GM23338 (cell line): ENCODE measurements around the gene CGREF1. TPM values are rescaled to one million over a fixed set of nuclear protein-coding genes. Genes with fewer than 3 reads are reported as not detected.

Experiments used
- ATAC-seq: fragments of 200-7000 bp; cut with Tn5 transposase; 3 replicates; pipeline ENCODE4 v1.9.1; 2020
- DNase-seq: peaks from one replicate; pipeline ENCODE4 v3.0.0-alpha.2; 2015; ENCODE audit warnings: low spot score
- H2AFZ ChIP-seq: fragments of 200-600 bp; sonication (generic); 2 replicates; pipeline ENCODE4 v1.8.0; 2016; ENCODE audit warnings: antibody characterized with exemption, mild to moderate bottlenecking, moderate library complexity
- H3F3A ChIP-seq: fragments of 200-600 bp; sonication (generic); replicated peaks from 2 replicates; pipeline ENCODE4 v1.8.0; 2017; ENCODE audit warnings: antibody characterized with exemption, mixed run types, low read depth
- H3K27ac ChIP-seq: fragments of 200-600 bp; sonication (generic); 2 replicates; pipeline ENCODE4 v1.6.1; 2016; ENCODE audit warnings: low read depth
- H3K27me3 ChIP-seq: fragments of 200-600 bp; sonication (generic); 2 replicates; pipeline ENCODE4 v1.8.0; 2016; ENCODE audit warnings: mild to moderate bottlenecking, mixed run types, moderate library complexity; ENCODE audit not compliant: insufficient read depth
- H3K36me3 ChIP-seq: fragments of 200-600 bp; sonication (generic); 2 replicates; pipeline ENCODE4 v1.8.0; 2016; ENCODE audit warnings: mild to moderate bottlenecking; ENCODE audit not compliant: insufficient read depth
- H3K4me1 ChIP-seq: fragments of 200-600 bp; sonication (generic); 2 replicates; pipeline ENCODE4 v1.8.0; 2016; ENCODE audit warnings: mild to moderate bottlenecking, moderate library complexity; ENCODE audit not compliant: insufficient read depth
- H3K4me2 ChIP-seq: fragments of 200-600 bp; sonication (generic); 2 replicates; pipeline ENCODE4 v1.7.1; 2017; ENCODE audit warnings: mixed run types
- H3K4me3 ChIP-seq: fragments of 200-600 bp; sonication (generic); 2 replicates; pipeline ENCODE4 v1.6.1; 2016; ENCODE audit warnings: mixed run types
- H3K79me2 ChIP-seq: fragments of 200-600 bp; sonication (generic); replicated peaks from 2 replicates; pipeline ENCODE4 v1.8.0; 2017; ENCODE audit warnings: mild to moderate bottlenecking; ENCODE audit not compliant: insufficient read depth
- H3K9me2 ChIP-seq: fragments of 200-600 bp; sonication (generic); 2 replicates; pipeline ENCODE4 v1.8.0; 2017; ENCODE audit not compliant: insufficient read depth
- H4K20me1 ChIP-seq: fragments of 200-600 bp; sonication (generic); replicated peaks from 2 replicates; pipeline ENCODE4 v1.8.0; 2017; ENCODE audit warnings: mild to moderate bottlenecking; ENCODE audit not compliant: insufficient read depth
- H3K27ac Mint-ChIP-seq: 2 replicates; pipeline ENCODE4 v1.8.0; 2020; ENCODE audit warnings: inconsistent platforms, mild to moderate bottlenecking, moderate library complexity, mixed read lengths
- H3K27me3 Mint-ChIP-seq: 3 replicates; pipeline ENCODE4 v1.8.0; 2022; ENCODE audit warnings: low read depth, mild to moderate bottlenecking, moderate library complexity, mixed read lengths, inconsistent platforms; ENCODE audit not compliant: insufficient read depth, poor library complexity
- H3K36me3 Mint-ChIP-seq: 3 replicates; pipeline ENCODE4 v1.8.0; 2021; ENCODE audit warnings: low read depth, mild to moderate bottlenecking, inconsistent platforms, moderate library complexity, mixed read lengths
- H3K4me1 Mint-ChIP-seq: 3 replicates; pipeline ENCODE4 v1.8.0; 2020; ENCODE audit warnings: mild to moderate bottlenecking, inconsistent platforms, mixed read lengths
- H3K4me3 Mint-ChIP-seq: 3 replicates; pipeline ENCODE4 v1.8.0; 2021; ENCODE audit warnings: moderate library complexity, mild to moderate bottlenecking, inconsistent platforms, mixed read lengths
- H3K9me3 Mint-ChIP-seq: 3 replicates; pipeline ENCODE4 v1.8.0; 2020; ENCODE audit warnings: moderate library complexity, mild to moderate bottlenecking, inconsistent platforms, mixed read lengths
- CREB1 ChIP-seq: fragments of 250-450 bp; sonication (Bioruptor Pico); IDR thresholded peaks from 2 replicates; pipeline ENCODE4 v1.5.0; 2020; ENCODE audit warnings: low read depth, mild to moderate bottlenecking, moderate library complexity
- EZH2 ChIP-seq: fragments of 200-600 bp; sonication (generic); IDR thresholded peaks from one replicate; pipeline ENCODE4 v1.8.0; 2017; ENCODE audit warnings: antibody characterized with exemption, mild to moderate bottlenecking, low read depth; ENCODE audit not compliant: unreplicated experiment
- EZH2phosphoT487 ChIP-seq: fragments of 200-600 bp; sonication (generic); IDR thresholded peaks from one replicate; pipeline ENCODE4 v1.8.1; 2018; ENCODE audit warnings: antibody characterized with exemption; ENCODE audit not compliant: unreplicated experiment
- JUNB ChIP-seq: IDR thresholded peaks from one replicate; pipeline ENCODE4 v1.6.1; 2016; ENCODE audit warnings: antibody characterized with exemption; ENCODE audit not compliant: unreplicated experiment
- NANOG ChIP-seq: IDR thresholded peaks from 2 replicates; pipeline ENCODE4 v1.6.1; 2016; ENCODE audit warnings: antibody characterized with exemption, borderline replicate concordance
- POLR2AphosphoS5 ChIP-seq: IDR thresholded peaks from 2 replicates; pipeline ENCODE4 v1.6.1; 2016; ENCODE audit warnings: antibody characterized with exemption, low read depth
- REST ChIP-seq: IDR thresholded peaks from one replicate; pipeline ENCODE4 v1.6.1; 2018; ENCODE audit warnings: antibody characterized with exemption; ENCODE audit not compliant: unreplicated experiment
- STAT1 ChIP-seq: IDR thresholded peaks from one replicate; pipeline ENCODE4 v1.6.1; 2016; ENCODE audit warnings: antibody characterized with exemption; ENCODE audit not compliant: unreplicated experiment
- ZNF114 ChIP-seq: fragments of 250-450 bp; sonication (Bioruptor Pico); IDR thresholded peaks from 2 replicates; pipeline ENCODE4 v1.5.0; 2020; ENCODE audit warnings: mild to moderate bottlenecking, moderate library complexity
- ZNF331 ChIP-seq: fragments of 250-450 bp; sonication (Bioruptor Pico); IDR thresholded peaks from 2 replicates; pipeline ENCODE4 v1.5.0; 2020; ENCODE audit warnings: low read depth, mild to moderate bottlenecking, moderate library complexity
- polyA plus RNA-seq: library from polyadenylated mRNA; unstranded; fragments of >200 nt; fragmentation: Nextera tagmentation; extraction: Ambion mirVana; gene quantifications from 2 replicates; pipeline ENCODE4 v1.2.1, GENCODE V29; 2016
- total RNA-seq: library from RNA; depleted of rRNA; stranded (reverse); fragments of >200 nt; shearing (Covaris generic); gene quantifications from 2 replicates; pipeline ENCODE4 v1.2.3, GENCODE V29; 2014
- TF ChIP-seq, protein P1 (sequence below): IDR thresholded peaks from 2 replicates; pipeline ENCODE4 v1.6.1; 2016; ENCODE audit warnings: antibody characterized with exemption
- TF ChIP-seq, protein P2 (sequence below): fragments of 250-450 bp; sonication (Bioruptor Pico); IDR thresholded peaks from 2 replicates; pipeline ENCODE4 v1.5.0; 2020; ENCODE audit warnings: mild to moderate bottlenecking, moderate library complexity
- TF ChIP-seq, protein P3 (sequence below), 2 experiments: fragments of 200-600 bp in 1 of 2; sonication (generic) in 1 of 2; conservative IDR thresholded peaks; 2 replicates each; pipeline versions ENCODE4 v1.5.1 to v1.6.1; 2016 to 2017; ENCODE audit warnings: antibody characterized with exemption in 2 of 2, low read depth in 2 of 2, mild to moderate bottlenecking in 2 of 2, moderate library complexity in 1 of 2

CGREF1 gene
- total and polyA plus RNA-seq, 2 experiments from 2014 or later = 4.1 to 4.5 TPM

DNA sequence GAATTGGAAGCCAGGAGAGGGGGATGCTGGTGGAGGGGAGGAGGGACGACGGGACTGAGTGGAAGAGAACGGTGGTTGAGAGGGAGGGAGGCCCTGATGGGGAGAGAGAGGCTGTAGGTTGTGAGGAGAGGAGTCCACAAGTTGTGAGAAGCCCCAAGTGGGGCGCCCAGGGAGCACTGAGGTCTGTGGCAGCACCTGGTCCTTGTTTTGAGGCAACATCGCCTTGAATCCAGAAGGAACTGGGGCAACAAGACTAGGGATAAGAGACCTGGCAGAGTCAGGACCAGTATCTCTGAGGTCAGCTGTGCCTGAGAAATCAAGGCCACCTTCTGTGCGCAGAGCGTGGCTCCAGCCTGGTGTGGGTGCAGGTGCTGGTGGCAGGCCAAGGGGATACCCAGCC lies 19.2 kb upstream of the CGREF1 start:
- Mint-ChIP-seq H3K27me3 (peaks cover 8% of the 10 kb centered on the region), H3K4me3 (no peak overlapping the region)
- ATAC-seq = no peak

More for the DNA sequence above, 19.2 kb upstream of the CGREF1 start:
- H3K79me2 ChIP-seq = peaks cover 6% of the 10 kb centered on the region
- no peaks in the 10 kb centered on the region for H3K9me3 Mint-ChIP-seq
- H3K27ac ChIP-seq = no peak overlapping the region
- peak overlapping the region; percentile 56; the same call in 1 of the 2 replicates for H2AFZ ChIP-seq
- no peak overlapping the region for H3K27ac Mint-ChIP-seq
- peaks cover 7% of the 10 kb centered on the region; the same call in 2 of the 3 replicates for H3K36me3 Mint-ChIP-seq
- H3K4me1 ChIP-seq = peaks cover 6% of the 10 kb centered on the region; the same call in 1 of the 2 replicates
- H3K4me2 ChIP-seq = no peak overlapping the region
- no peak overlapping the region for H3K4me3 ChIP-seq
- H3K36me3 ChIP-seq = no peaks in the 10 kb centered on the region
- no peaks in the 10 kb centered on the region for H3K27me3 ChIP-seq
- no peaks in the 10 kb centered on the region for H3K9me2 ChIP-seq
- H3F3A ChIP-seq = no peaks in the 10 kb centered on the region; the same call in 1 of the 2 replicates
- DNase-seq = no peak
- no peak for TF ChIP-seq ZNF331 (CRISPR knock-in tag)
- no peak for TF ChIP-seq ZNF114 (CRISPR knock-in tag)
- TF ChIP-seq EZH2 = no peak
- no peak for TF ChIP-seq POLR2AphosphoS5
- TF ChIP-seq CREB1 (CRISPR knock-in tag) = no peak
- no peak for TF ChIP-seq EZH2phosphoT487
- no peak for TF ChIP-seq NANOG
- no peak for TF ChIP-seq JUNB
- TF ChIP-seq, protein P1, sequence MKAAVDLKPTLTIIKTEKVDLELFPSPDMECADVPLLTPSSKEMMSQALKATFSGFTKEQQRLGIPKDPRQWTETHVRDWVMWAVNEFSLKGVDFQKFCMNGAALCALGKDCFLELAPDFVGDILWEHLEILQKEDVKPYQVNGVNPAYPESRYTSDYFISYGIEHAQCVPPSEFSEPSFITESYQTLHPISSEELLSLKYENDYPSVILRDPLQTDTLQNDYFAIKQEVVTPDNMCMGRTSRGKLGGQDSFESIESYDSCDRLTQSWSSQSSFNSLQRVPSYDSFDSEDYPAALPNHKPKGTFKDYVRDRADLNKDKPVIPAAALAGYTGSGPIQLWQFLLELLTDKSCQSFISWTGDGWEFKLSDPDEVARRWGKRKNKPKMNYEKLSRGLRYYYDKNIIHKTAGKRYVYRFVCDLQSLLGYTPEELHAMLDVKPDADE = no peak
- TF ChIP-seq, protein P2, sequence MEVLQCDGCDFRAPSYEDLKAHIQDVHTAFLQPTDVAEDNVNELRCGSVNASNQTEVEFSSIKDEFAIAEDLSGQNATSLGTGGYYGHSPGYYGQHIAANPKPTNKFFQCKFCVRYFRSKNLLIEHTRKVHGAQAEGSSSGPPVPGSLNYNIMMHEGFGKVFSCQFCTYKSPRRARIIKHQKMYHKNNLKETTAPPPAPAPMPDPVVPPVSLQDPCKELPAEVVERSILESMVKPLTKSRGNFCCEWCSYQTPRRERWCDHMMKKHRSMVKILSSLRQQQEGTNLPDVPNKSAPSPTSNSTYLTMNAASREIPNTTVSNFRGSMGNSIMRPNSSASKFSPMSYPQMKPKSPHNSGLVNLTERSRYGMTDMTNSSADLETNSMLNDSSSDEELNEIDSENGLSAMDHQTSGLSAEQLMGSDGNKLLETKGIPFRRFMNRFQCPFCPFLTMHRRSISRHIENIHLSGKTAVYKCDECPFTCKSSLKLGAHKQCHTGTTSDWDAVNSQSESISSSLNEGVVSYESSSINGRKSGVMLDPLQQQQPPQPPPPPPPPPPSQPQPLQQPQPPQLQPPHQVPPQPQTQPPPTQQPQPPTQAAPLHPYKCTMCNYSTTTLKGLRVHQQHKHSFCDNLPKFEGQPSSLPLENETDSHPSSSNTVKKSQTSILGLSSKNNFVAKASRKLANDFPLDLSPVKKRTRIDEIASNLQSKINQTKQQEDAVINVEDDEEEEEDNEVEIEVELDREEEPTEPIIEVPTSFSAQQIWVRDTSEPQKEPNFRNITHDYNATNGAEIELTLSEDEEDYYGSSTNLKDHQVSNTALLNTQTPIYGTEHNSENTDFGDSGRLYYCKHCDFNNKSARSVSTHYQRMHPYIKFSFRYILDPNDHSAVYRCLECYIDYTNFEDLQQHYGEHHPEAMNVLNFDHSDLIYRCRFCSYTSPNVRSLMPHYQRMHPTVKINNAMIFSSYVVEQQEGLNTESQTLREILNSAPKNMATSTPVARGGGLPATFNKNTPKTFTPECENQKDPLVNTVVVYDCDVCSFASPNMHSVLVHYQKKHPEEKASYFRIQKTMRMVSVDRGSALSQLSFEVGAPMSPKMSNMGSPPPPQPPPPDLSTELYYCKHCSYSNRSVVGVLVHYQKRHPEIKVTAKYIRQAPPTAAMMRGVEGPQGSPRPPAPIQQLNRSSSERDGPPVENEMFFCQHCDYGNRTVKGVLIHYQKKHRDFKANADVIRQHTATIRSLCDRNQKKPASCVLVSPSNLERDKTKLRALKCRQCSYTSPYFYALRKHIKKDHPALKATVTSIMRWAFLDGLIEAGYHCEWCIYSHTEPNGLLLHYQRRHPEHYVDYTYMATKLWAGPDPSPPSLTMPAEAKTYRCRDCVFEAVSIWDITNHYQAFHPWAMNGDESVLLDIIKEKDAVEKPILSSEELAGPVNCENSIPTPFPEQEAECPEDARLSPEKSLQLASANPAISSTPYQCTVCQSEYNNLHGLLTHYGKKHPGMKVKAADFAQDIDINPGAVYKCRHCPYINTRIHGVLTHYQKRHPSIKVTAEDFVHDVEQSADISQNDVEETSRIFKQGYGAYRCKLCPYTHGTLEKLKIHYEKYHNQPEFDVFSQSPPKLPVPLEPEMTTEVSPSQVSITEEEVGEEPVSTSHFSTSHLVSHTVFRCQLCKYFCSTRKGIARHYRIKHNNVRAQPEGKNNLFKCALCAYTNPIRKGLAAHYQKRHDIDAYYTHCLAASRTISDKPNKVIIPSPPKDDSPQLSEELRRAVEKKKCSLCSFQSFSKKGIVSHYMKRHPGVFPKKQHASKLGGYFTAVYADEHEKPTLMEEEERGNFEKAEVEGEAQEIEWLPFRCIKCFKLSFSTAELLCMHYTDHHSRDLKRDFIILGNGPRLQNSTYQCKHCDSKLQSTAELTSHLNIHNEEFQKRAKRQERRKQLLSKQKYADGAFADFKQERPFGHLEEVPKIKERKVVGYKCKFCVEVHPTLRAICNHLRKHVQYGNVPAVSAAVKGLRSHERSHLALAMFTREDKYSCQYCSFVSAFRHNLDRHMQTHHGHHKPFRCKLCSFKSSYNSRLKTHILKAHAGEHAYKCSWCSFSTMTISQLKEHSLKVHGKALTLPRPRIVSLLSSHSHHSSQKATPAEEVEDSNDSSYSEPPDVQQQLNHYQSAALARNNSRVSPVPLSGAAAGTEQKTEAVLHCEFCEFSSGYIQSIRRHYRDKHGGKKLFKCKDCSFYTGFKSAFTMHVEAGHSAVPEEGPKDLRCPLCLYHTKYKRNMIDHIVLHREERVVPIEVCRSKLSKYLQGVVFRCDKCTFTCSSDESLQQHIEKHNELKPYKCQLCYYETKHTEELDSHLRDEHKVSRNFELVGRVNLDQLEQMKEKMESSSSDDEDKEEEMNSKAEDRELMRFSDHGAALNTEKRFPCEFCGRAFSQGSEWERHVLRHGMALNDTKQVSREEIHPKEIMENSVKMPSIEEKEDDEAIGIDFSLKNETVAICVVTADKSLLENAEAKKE (CRISPR knock-in tag) = no peak
- TF ChIP-seq REST = no peak
- TF ChIP-seq, protein P3, sequence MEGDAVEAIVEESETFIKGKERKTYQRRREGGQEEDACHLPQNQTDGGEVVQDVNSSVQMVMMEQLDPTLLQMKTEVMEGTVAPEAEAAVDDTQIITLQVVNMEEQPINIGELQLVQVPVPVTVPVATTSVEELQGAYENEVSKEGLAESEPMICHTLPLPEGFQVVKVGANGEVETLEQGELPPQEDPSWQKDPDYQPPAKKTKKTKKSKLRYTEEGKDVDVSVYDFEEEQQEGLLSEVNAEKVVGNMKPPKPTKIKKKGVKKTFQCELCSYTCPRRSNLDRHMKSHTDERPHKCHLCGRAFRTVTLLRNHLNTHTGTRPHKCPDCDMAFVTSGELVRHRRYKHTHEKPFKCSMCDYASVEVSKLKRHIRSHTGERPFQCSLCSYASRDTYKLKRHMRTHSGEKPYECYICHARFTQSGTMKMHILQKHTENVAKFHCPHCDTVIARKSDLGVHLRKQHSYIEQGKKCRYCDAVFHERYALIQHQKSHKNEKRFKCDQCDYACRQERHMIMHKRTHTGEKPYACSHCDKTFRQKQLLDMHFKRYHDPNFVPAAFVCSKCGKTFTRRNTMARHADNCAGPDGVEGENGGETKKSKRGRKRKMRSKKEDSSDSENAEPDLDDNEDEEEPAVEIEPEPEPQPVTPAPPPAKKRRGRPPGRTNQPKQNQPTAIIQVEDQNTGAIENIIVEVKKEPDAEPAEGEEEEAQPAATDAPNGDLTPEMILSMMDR (conservative IDR thresholded peaks at IDR 0.05; ENCODE audit: low read depth in 2 of 2) = no peak
- no peak for TF ChIP-seq STAT1
- H3K4me1 Mint-ChIP-seq = peaks cover 7% of the 10 kb centered on the region; the same call in 2 of the 3 replicates
- H4K20me1 ChIP-seq = peaks cover 6% of the 10 kb centered on the region; the same call in 1 of the 2 replicates
